SK-MEL-5 (cell line): ENCODE data around the gene TEPSIN. TPM values are rescaled to one million over a fixed set of nuclear protein-coding genes. Genes with fewer than 3 reads are reported as not detected.
A peak's percentile ranks its signal among the peaks of the same experiment; 100 is the strongest.
"Not testable (repeated sequence)": the region's sequence is repeated elsewhere in the genome, so short reads cannot be mapped to it uniquely, and the experiment has no call there.

Experiments
- DNase-seq: peaks from one replicate; pipeline ENCODE4 v3.0.0-alpha.2; 2016; ENCODE audit warnings: low read depth, low spot score
- in situ Hi-C: cut with HindIII; loops from 2 replicates; pipeline ENCODE4 v1.10.0; 2016; ENCODE audit warnings: low sequenced_read_pairs, high pct_unique_total_duplicates, low pct_unique_long_range_greater_than_20kb
- total RNA-seq: library from RNA; depleted of rRNA; stranded (reverse); fragments of >200 nt; shearing (Covaris generic); gene quantifications from 2 replicates; pipeline ENCODE4 v1.2.3, GENCODE V29; 2014

Gene TEPSIN
- total RNA-seq, 1 experiment from 2014 or later: 31.7 TPM

DNA sequence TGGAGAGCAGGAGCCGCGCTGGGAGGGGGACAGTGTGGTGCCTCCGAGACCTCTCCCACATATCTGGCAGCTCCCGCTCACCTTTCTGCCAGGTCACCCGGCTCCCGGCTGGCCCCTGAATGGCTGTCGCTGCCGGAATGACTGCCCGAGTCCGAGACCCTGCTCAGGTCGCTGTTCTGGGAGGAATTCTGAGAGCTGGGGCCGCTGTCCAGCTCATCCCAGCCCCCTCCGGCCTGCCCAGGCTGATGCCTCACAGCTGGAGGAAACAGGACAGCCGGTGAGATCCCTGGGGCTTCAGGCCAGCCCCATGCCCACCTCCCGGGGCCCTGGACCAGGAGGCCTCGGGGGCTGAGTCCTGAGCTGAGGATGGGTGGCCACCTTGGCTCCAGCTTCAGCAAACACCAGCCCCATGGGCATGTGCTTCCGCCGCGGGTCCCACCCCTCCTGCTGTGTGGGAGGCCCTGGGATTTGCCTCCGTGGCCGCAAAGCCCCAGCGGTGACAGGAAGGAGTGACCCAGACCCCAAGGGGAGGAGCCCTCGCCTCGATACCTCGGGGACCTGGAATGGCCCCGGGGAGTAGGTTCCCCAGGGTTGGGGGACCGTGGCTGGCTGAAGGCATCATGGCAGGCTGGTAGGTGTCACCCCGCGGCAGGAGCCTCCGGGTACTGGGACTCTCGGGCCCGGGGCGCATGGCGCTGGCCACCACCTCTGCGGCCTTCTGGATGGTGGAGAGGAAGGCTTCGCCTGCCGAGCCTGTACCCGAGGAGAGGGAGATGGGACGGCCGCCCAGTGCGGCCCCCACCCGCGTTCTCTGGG is 6.9 kb downstream of the TEPSIN start:
- in situ Hi-C loops: no loop called here
- DNase-seq: no peak

DNA sequence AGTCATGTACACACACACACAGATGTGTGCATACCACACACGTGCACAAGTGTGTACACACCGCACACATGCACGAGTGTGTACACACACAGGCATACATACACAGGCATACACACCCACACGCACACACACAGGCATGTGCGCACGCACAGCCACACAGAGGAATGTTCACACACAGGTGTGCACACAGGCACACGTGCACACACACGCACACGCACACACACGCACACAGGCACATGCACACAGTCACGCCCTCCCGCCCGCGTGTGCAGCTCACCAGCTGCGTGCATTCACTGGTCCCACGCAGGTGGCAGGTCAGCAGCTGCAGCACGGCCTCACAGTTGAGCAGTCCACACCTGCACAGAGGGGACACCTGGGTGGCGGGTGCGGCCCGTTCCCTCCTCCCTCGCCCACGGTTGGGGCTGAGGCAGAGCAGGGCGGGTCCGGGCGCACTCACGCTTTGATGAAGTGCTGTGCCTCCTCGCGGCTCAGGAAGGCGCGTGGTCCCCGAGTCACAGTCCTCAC is 7.7 kb downstream of the TEPSIN start:
- in situ Hi-C loops: no loop called here

DNA sequence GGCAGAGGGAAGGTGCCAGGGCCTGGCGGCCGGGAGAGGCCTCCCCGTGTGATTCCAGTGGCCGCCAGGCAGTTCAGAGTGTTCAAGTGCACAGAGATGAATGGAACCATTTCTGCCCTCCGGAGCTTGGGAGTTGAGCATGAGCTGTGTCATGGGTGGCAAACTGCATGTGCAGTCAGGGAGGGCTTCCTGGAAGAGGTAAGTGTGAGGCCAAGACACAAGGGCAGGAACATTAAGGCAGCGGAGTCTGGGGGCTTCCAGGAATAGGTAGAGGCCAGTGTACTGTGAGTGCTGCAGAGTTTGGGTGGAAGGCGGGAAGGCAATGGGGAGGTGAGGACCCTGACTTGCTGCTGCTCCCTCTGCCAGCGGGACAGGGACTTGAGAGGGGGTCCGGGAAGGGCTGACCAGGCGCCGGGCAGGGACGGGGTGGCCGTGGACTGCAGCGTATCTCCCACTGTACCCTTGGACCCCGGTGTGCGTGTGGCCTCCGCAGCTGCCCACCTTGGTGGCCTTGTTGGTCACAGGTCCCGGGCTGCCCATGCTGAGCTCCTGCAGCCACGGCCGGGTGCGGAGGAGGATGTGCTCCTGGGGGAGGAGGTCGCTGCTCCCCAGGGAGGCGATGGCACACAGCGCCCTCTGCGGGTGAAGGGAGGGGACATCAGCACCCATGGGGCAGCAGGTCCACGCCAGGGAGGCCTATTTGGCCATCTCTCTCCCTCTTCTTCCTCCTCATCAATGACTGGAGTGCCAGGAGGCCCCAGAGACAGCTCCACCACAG is 8.6 kb downstream of the TEPSIN start:
- in situ Hi-C loops: no loop called here
- peak; percentile 63 for DNase-seq

More for the DNA sequence above, 7.7 kb downstream of the TEPSIN start:
- DNase-seq: no peak

DNA sequence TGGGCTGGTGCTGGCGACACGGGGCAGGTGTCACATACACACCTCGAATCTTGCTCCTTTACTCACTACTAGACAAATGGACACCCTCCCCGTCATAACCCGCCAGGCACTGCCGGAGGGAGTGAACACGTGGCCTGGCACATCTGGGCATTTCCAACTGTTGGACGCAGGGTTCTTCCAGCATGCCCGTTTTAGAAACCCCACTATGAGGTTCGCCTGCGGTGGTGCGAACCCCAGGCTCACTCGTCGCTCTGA is 9.3 kb downstream of the TEPSIN start:
- no peak for DNase-seq
- in situ Hi-C loops: no loop called here

DNA sequence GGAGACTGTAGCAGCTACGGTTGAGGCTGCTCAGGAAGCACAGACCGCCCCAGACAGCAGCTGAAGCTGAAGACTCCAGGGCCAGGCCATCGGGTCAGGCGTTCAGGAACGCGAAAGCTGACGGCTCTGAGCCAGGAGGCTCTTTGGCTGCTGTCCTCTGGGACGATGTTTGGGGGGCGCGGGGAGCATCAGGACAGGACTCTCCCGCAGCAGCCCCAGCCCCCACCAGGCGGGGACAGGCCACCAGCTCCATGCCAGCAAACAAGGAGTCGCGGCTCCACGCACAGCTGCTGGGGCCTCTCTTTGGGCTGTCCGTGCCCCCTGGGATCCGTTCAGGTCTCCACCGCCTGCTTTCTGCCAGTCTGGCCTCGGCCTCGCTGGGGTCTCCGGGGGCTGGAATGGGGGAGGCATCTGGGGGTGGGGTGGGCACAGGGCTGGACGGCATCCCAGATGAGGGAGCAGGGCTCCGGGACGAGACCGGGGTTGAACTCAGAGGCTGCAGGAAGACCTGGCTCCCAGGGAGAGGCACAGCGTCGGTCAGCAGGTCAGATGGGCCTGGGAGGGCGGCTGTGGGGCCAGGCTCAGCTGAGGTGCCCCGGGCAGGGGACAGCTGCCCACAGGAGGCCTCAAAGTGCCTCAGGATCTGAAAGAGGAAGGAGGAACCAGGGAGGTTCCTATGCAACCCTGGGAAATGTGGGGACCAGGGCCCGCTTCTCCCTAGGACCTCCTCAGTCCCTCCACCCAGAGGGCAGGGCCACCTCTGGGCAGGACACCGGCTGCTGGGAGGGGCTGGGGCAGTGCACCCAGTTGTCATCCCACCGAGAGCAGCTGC is 9.8 kb downstream of the TEPSIN start:
- DNase-seq: no peak
- in situ Hi-C loops: no loop called here

DNA sequence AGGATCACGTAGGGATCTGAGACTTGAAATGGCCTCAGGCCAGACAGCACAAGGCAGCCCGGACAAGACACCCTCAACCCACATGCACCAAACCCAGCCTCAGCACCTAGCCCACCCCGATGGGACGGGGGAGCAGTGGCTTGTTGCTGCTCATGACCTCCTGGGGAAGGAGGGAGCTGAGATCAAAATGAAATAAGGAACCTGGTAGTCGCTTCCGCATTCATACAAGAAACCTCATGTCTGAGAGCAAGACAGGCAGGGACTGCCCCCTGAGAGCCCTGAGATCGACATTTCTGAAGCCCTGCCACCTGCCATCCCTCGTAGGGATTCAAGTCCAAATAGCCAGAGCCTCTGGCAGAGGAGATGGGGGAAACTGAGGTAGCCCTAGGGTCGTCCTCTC is 10.4 kb downstream of the TEPSIN start:
- DNase-seq: no peak
- in situ Hi-C loops: no loop called here

DNA sequence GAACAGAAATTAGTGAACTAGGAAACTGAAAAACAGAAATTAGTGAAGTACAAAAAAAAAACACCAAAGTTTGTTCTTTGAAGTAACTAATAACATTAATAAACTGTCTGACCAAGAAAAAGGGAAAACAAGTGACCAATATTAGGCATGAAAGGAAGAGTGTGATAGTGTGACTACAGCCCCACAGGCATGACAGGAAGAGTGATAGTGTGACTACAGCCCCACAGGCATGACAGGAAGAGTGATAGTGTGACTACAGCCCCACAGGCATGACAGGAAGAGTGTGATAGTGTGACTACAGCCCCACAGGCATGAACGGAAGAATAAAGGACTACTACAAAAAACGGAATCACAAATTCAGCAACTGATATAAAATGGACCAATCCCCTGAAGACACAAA is 11.2 kb downstream of the TEPSIN start:
- DNase-seq, in situ Hi-C loops: not testable (repeated sequence)

DNA sequence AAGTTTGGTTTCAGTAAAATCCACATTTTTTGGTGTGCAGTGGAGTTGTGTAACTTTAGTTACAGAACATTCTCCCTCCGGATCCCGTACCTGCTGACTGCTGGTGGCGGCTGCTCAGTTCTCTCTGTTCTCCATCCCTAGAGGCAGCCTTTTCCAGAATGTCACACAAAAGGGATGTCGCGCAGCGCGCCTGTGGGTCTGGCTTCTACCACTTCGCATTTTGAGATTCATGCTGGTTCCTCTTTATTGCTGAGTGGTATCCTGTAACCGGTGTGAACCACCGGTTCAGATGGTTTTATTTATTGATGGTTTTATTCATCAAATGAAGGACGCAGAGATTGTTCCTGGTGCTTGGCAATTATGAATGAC is 15.1 kb downstream of the TEPSIN start:
- DNase-seq: no peak
- in situ Hi-C loops: no loop called here

DNA sequence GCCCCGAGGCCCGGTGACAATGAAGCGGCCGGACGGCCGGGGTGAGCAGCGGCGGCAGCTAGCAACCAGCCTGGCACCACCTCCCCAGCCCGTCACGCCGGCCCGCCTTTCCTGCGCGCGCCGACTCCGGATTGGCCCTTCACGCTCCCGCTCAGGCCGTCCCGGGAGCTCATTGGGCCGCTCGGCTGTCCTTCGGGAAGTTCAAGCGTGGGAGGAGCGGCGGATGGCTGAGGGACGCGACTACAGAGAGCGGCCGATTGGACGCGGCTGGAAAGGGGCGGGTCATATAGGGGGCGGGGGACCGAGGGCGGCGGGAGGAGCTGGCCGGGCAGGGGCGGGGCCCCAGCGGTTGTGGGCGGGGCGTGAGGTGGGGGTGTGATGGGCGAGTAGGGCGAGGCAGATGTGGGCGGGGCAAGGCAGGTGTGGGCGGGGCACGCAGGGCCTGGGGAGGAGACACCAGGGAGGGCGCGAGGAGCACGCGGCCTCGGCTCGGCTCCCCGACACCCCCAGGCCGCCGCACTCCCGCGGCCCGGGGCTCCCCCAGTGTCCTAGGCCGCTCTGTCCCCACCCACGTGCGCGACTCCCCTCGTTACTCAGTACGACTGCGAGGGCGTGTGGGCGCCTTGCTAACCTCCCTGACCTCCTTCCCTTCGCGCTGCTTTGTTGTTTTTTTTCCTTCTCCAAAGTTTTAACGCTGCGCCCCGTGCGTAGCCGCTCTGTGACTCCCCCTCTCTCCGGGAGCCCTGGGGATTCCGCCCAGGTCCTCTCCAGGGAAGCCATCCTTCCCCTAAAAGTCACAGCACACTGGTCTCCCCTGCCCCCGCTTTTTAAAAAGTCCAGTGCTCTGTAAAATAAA is 15.7 kb downstream of the TEPSIN start, which contains the start of gene CEP131:
TSS of gene CEP131 (minus strand) at position 60 of the 856 bp plus-strand sequence. CDS start 2,909 bp downstream, outside the sequence.
- peak; percentile 100 for DNase-seq
- in situ Hi-C loops: no loop called here

DNA sequence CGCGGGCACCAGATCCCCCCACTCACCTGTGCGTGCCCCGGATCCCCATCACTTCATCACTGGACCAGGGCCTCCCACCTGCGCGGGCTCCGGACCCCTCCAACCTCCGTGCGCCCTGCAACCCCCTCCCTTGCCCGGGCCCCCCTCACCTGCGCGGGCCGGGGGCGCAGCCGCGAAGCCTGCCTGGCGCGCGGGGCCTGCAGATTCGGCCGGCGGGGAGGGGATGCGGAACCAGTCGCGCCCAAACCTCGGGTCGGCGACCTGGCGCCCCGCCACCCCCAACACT is 16.3 kb downstream of the TEPSIN start:
- no peak for DNase-seq
- in situ Hi-C loops: no loop called here

DNA sequence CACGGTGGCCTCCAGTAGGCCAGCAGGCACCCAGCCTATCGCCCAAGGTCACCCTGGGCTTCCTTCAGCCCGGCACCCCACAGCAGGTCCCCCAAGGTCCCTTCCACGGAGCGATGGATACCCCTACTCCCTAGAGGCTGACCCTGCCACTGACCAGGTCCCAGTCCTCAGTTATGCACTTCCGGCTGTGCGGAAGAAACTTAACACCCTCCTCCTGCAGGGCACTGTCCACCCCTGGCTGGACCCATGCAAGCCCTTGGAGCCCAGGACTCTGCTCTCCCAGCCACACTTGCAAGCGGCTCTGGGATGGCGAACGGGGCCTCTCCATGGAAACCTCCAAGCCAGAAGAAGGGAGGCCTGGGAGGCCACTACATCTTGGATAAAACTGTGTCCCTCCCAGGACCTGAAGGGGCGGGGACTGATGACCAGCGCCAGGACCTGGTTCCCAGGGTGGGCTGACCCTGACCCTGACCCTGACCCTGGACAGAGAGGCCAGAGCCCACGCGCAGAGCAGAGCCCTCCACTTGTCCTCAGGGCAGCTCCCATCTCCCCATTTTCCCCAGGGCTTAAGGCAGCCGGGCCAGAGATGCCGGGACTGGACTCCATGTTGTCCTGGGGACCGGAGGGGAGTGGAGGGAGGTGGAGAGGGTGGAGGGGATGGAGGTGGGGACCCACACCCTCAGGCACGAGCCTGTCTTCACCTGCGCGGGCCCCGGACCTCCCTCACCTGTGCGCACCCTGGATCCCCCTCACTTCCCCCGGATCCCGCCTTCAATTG is 16.8 kb downstream of the TEPSIN start:
- DNase-seq: no peak
- in situ Hi-C loops: no loop called here

DNA sequence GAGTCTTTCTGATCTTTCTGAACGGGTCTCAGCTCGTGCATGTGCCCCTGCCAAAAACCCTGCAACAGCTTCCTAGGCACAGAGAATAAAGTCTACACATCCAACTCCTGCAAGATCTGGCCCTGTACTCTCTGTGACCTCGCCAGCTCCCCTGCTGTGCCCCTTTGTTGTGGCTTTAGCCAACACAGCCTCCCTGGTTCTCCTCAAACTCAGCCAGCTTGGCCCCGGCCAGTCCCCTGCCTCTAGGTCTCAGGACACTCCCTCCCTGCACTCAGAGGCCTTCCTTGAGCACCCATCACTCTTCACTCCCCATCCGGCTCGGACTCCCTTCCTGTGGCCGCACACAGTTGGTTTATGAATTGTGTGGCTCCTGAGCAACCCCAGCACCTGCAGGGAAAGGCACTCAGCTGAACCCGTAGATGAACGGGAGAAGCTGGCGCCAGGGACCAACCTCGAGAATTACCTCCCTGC is 17.4 kb downstream of the TEPSIN start:
- in situ Hi-C loops: no loop called here
- DNase-seq: no peak

DNA sequence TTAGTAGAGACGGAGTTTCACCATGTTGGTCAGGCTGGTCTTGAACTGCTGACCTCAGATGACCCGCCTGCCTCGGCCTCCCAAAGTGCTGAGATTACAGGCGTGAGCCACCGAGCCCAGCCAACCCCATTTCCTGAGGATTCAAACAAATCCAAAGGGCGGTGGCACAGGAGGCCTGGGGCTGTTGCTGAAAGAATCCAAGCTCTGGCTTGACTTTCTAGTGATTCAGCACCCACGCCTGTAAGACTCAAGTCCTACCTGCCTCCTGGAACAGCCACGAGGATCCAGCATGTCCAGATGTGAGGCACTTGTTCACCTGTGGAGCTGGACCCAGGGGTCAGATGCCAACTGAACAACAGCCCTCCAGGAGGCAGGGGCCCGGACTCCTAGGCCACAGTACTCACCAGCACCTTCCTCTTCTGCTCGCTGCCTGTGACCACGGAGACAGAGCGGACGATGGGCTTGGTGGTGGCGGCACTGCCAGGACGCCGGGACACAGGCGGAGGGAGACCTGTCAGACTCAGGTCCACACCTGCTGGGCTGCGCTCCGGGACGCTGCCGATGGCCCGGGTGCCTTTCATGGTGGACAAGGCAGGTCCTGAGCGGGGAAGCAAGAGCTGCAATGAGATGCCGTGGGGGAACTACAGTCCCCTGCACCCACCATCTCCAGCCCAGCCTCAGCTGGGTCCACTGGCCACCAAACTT is 19.2 kb downstream of the TEPSIN start:
- DNase-seq: no peak
- in situ Hi-C loops: no loop called here

DNA sequence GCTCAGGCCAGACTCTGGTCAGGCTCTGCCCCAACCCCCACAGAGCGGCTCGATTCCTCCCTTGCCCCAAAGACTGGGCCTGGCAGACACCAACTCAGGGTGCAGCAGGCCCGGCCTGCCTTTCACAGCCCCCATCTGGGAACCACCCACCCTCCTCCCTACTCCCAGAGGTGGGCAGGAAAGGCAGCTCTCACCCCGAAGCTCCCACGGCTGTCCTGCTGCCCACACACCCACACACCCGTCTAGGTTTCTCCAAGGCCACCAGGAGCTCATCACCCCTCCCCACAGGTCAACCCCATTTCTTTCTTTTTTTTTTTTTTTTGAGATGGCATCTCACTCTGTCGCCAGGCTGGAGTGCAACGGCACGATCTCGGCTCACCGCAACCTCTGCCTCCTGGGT is 19.9 kb downstream of the TEPSIN start:
- DNase-seq: no peak
- in situ Hi-C loops: no loop called here

DNA sequence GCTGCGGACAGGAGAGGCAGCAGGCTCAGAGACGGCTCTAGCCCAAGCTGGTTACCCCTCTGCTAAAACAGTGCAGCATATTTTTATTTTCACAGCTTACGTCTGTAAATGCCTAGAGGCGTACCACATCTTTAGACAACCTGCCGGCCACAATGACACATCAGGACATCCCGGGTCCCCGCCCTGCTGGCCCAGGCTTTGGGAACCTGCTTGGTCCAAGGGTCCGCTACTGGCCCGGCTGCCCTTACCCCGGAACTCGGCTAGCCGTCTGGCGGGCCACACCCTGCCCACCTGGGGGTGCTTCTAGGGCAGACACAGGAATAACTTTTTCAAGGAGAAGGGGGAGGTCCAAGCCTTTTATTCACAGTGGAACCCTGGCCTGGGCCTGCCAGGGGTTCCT is 20.4 kb downstream of the TEPSIN start:
- no peak for DNase-seq
- in situ Hi-C loops: no loop called here

DNA sequence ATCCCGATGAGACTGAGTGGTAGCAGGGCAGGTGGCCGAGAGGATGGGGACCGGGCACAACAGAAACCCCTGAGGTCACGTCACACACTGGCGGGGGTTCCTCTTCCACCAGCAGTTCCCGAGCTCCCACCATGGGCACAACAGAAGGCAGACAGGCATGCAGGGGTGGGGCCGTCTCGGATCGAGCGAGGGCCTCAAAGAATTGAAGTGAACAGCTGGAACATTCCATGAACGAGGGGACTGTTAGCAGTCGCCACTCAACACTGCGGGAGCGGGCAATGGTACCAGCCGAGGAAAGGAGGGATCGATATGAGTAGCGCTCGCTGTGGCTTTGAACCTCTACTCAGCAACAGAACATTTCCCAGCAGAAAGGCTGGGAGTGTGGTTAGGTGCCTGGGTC is 21.4 kb downstream of the TEPSIN start:
- in situ Hi-C loops: no loop called here
- no peak for DNase-seq
